Neuron (in vitro differentiated cells): Measurements from ENCODE around the gene TMEM156.

Experiments used
- H2AFZ ChIP-seq: one replicate; pipeline ENCODE4 v1.6.1; 2013; ENCODE audit warnings: low read depth, mild to moderate bottlenecking, inconsistent platforms, low read length, moderate library complexity
- H3K27me3 ChIP-seq: one replicate; pipeline ENCODE4 v1.6.1; 2013; ENCODE audit warnings: low read length; ENCODE audit not compliant: insufficient read depth
- H3K36me3 ChIP-seq: one replicate; pipeline ENCODE4 v1.6.1; 2013; ENCODE audit warnings: low read length; ENCODE audit not compliant: insufficient read depth
- H3K4me1 ChIP-seq: one replicate; pipeline ENCODE4 v1.6.1; 2013; ENCODE audit warnings: low read length; ENCODE audit not compliant: insufficient read depth
- H3K4me3 ChIP-seq: 2 replicates; pipeline ENCODE4 v1.5.1; 2013; ENCODE audit warnings: mild to moderate bottlenecking, low read length, moderate library complexity
- H3K9me3 ChIP-seq: one replicate; pipeline ENCODE4 v1.6.1; 2013; ENCODE audit warnings: low read length

The TMEM156 gene, protein sequence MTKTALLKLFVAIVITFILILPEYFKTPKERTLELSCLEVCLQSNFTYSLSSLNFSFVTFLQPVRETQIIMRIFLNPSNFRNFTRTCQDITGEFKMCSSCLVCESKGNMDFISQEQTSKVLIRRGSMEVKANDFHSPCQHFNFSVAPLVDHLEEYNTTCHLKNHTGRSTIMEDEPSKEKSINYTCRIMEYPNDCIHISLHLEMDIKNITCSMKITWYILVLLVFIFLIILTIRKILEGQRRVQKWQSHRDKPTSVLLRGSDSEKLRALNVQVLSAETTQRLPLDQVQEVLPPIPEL

DNA sequence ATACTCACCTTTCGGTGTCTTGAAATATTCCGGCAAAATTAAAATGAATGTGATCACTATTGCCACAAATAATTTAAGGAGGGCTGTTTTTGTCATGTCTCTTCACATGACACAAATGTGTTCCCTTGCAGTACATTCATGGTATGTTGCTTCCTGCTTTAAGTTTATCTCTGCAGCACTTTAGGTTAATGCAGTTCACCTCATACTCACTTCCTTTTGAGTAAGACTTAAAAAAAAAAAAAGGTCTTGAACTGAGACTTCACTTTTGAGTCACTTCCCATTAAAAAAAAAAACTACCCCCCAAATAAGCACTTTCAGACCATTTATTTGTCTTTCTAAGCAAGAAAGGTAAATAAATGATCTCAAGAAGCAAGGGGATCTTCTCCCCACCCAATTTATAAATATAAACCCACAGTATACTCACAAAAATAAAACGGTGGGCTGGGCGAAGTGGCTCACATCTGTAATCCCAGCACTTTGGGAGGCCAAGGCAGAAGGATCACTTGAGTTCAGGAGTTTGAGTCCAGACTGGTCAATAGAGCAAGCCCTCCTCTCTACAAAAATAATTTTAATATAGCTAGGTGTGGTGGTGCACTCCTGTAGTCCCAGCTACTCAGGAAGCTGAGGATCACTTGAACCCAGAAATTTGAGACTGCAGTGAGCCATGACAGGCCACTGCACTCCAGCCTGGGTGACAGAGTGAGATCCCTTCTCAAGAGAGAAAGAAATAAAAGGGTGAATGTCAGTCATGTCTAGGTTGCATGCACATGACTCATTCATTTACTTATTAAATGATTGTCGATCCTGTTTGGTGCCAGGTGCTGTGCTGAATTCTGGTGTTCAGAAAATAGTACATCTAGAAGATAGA is at the start of gene TMEM156:
Gene TMEM156 (minus strand): TSS at position 192 of the 868 bp plus-strand sequence. CDS start 96 bp downstream, at position 96.
- no peaks in the 10 kb centered on the region for H3K9me3 ChIP-seq
- no peak within 1 kb of the TSS for H3K4me3 ChIP-seq
- H3K36me3 ChIP-seq = no peaks in the 10 kb centered on the region
- peaks cover 3% of the 10 kb centered on the region for H3K4me1 ChIP-seq
- H3K27me3 ChIP-seq = no peaks in the 10 kb centered on the region
- H2AFZ ChIP-seq = no peak within 1 kb of the TSS

DNA sequence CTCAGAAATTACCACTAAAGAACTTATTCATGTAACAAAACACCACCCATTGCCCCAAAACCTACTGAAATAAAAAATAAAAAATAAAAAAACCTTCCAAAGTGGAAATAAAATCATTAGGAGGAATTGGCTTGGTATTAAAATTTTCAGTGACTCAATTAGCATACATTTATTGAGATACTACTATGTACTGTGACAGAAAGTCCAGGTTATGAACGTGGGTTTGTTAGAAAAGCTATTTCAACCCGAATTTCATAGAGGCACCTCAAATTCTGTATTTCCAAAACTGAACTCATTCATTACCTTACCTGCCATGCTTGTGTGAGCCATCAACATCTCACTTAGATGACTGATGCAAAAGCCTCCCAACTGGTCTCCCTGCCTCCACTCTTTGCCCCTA is 46.6 kb upstream of the TMEM156 start:
- Histone ChIP-seq H3K4me1 (peaks cover 2% of the 10 kb centered on the region), H3K36me3 (peaks cover 14% of the 10 kb centered on the region), H3K27me3 (no peaks in the 10 kb centered on the region), H2AFZ (no peak overlapping the region), H3K4me3 (no peak overlapping the region), H3K9me3 (peaks cover 2% of the 10 kb centered on the region)

DNA sequence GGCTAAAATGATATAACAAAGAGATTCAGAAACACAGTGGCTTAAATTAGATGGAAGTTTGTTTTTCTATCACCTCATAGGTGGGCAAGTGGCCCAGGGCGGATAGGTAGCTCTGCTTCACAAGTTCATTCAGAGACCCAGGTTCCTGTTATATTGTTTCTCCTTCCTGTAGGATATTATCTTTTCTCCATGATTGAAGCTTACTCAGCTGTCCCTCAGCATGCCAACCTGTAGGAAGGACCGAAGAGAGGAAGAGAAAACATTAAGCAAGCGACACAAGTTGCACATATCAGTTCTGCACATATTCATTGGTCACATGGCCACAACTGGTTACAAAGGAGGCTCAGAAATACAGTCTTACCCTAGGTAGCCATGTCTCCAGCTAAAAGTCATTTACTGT is 36.7 kb upstream of the TMEM156 start:
- Histone ChIP-seq H3K4me1 (peaks cover under 1% of the 10 kb centered on the region), H2AFZ (no peak overlapping the region), H3K36me3 (peaks cover 1% of the 10 kb centered on the region), H3K9me3 (no peaks in the 10 kb centered on the region), H3K27me3 (no peaks in the 10 kb centered on the region), H3K4me3 (no peak overlapping the region)

DNA sequence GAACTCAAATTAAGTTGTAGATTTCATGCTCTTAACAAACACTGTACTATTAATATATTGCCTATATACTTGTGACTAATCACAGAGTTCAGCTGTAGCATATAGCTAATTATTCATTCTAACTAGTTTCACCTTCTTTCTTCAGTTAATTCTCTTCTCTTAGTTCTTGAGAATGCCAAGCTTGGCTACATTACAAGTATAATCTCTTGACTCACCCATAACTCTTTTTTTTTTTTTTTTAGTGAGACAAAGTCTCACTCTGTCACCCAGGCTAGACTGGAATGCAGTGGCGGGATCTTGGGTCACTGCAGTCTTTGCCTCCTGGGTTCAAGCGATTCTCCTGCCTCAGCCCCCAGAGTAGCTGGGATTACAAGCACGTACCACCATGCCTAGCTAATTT is 35.2 kb upstream of the TMEM156 start:
- no peak overlapping the region for H2AFZ ChIP-seq
- no peaks in the 10 kb centered on the region for H3K27me3 ChIP-seq
- peaks cover 14% of the 10 kb centered on the region for H3K4me1 ChIP-seq

GRCh38 chr4:39067031-39067430 is 34.8 kb upstream of the TMEM156 start:
- no peaks in the 10 kb centered on the region for H3K9me3 ChIP-seq
- H3K4me1 ChIP-seq = peaks cover 17% of the 10 kb centered on the region
- peaks cover 1% of the 10 kb centered on the region for H3K36me3 ChIP-seq
- H3K27me3 ChIP-seq = no peaks in the 10 kb centered on the region
- H2AFZ ChIP-seq = no peak overlapping the region
- no peak overlapping the region for H3K4me3 ChIP-seq

More for the DNA sequence above, 35.2 kb upstream of the TMEM156 start:
- peaks cover 1% of the 10 kb centered on the region for H3K36me3 ChIP-seq
- H3K9me3 ChIP-seq = no peaks in the 10 kb centered on the region
- H3K4me3 ChIP-seq = no peak overlapping the region

- Histone ChIP-seq H3K27me3 (no peaks in the 10 kb centered on the region), H3K4me3 (no peak overlapping the region), H3K36me3 (peaks cover 1% of the 10 kb centered on the region), H3K4me1 (peaks cover 19% of the 10 kb centered on the region), H3K9me3 (no peaks in the 10 kb centered on the region), H2AFZ (no peak overlapping the region)
Measured at GRCh38 chr4:39066371-39066770, 34.2 kb upstream of the TMEM156 start.

DNA sequence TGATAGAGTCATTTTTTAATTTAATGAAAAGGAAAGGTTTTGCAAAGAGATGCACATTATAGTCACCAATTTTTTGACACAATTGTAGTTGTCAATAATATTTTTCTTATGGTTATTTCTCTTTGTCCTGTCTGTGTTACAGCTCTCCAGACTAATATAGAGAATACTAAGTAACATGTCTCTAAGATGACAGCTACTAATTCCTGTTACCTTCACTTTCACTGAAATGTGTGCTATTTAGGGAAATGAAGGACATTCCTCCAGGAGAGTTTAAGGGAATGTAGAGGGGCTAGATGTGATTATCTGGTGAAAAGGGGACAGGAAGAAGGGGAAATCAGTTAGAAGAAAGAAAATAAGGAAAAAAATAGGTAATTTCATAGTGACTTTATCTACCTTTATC is 31.2 kb upstream of the TMEM156 start:
- H3K4me3 ChIP-seq = peak overlapping the region; percentile 59

DNA sequence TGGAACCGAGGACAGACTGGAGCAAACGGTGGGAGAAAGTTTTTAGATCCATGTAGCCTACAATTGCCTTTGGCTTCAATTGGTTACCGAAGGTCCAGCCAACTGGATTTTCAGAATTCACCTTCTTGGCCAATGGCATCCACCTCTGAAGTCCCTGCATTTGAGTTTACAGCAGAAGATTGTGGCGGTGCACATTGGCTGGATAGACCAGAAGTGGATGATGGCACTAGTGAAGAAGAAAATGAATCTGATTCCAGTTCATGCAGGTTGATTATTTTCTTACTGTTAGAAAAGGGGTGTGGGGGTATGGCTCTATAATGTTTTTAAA is 30.5 kb upstream of the TMEM156 start:
- no peaks in the 10 kb centered on the region for H3K36me3 ChIP-seq
- peak overlapping the region; percentile 59 for H3K4me3 ChIP-seq
- H3K4me1 ChIP-seq = peaks cover 19% of the 10 kb centered on the region
- H2AFZ ChIP-seq = peak overlapping the region; percentile 33
- no peaks in the 10 kb centered on the region for H3K9me3 ChIP-seq
- no peaks in the 10 kb centered on the region for H3K27me3 ChIP-seq

More for the DNA sequence above, 31.2 kb upstream of the TMEM156 start:
- no peaks in the 10 kb centered on the region for H3K9me3 ChIP-seq
- peaks cover 19% of the 10 kb centered on the region for H3K4me1 ChIP-seq
- H3K36me3 ChIP-seq = peaks cover 1% of the 10 kb centered on the region
- no peak overlapping the region for H2AFZ ChIP-seq
- no peaks in the 10 kb centered on the region for H3K27me3 ChIP-seq

DNA sequence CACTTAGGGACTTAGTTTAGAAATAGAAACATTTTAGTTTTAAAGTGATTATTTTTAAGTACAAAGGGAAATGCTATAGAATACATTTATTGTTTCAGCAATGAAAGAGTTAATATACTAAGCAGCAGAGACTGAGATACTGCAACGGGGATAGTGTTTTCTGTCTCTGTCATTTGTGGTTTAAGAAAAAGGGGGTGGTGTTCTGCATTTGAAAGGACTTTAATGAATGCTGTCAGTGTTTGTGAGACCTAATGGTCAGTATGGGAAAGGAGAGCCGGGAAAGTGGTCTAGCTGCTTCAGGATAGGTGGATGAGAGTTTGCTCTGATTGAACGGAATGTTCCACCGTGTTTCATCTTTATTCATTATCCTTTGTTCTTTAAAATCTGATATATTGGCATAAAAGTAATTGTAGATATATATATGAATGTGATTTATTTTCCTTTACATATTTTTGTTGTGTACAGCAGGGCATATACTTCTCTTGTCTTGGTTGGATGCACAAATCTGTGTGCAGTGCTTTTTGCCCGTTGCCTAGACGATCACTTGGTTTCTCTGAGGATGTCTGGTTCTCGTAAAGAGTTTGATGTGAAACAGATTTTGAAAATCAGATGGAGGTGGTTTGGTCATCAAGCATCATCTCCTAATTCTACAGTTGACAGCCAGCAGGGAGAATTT is 30.0 kb upstream of the TMEM156 start, which contains the start of gene KLHL5:
Gene KLHL5 (plus strand): TSS at position 139 of the 676 bp plus-strand sequence. CDS start 421 bp downstream, at position 560.
- H3K4me3 ChIP-seq = peak within 1 kb of the TSS; percentile 59
- H3K4me1 ChIP-seq = peaks cover 19% of the 10 kb centered on the region
- H2AFZ ChIP-seq = peak within 1 kb of the TSS; percentile 33
- no peaks in the 10 kb centered on the region for H3K27me3 ChIP-seq
- no peaks in the 10 kb centered on the region for H3K36me3 ChIP-seq
- no peaks in the 10 kb centered on the region for H3K9me3 ChIP-seq

- no peaks in the 10 kb centered on the region for H3K36me3 ChIP-seq
- no peak overlapping the region for H3K4me3 ChIP-seq
- H3K9me3 ChIP-seq = no peaks in the 10 kb centered on the region
- H3K27me3 ChIP-seq = no peaks in the 10 kb centered on the region
- H2AFZ ChIP-seq = no peak overlapping the region
- H3K4me1 ChIP-seq = peaks cover 19% of the 10 kb centered on the region
Measured at GRCh38 chr4:39061457-39061856, 29.2 kb upstream of the TMEM156 start.

DNA sequence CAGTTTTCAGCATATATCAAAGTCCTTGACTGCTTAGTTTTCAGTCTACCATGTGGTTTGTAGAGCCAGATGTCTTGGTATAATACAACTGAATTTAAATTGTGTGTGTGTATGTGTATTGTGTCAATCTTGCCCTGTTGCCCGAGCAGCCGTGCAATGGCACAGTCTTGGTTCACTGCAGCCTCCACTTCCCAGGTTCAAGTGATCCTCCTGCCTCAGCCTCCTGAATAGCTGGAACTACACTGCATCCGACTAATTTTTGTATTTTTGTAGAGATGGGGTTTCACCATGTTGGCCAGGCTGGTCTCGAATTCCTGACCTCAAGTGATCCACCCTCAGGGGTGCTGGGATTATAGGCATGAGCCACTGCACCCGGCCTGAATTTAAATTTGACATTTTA is 23.8 kb upstream of the TMEM156 start:
- no peaks in the 10 kb centered on the region for H3K27me3 ChIP-seq
- no peak overlapping the region for H2AFZ ChIP-seq
- no peaks in the 10 kb centered on the region for H3K4me1 ChIP-seq
- no peaks in the 10 kb centered on the region for H3K36me3 ChIP-seq
- no peak overlapping the region for H3K4me3 ChIP-seq
- H3K9me3 ChIP-seq = no peaks in the 10 kb centered on the region

DNA sequence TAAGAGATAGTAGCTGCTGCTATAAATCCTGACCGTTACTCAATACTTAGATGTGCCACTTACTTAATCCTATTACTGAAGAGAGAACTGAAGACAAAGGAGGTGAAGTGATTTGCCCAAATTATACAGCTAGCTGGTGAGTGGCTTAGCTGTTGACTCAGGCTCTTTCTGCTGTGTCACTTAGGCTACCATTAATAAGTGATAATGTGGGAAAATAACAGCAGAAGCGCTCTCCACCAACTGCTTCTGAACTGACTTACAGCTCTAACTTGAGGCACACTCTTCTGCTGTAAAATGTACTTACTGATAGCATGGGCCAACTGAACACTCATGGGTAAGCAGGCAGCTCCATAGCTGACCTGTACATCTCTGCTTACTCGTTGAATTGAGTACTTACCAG is 22.3 kb upstream of the TMEM156 start:
- Histone ChIP-seq H2AFZ (no peak overlapping the region), H3K4me3 (no peak overlapping the region), H3K9me3 (no peaks in the 10 kb centered on the region), H3K36me3 (no peaks in the 10 kb centered on the region), H3K27me3 (no peaks in the 10 kb centered on the region), H3K4me1 (no peaks in the 10 kb centered on the region)

- Histone ChIP-seq H3K27me3 (no peaks in the 10 kb centered on the region), H3K4me1 (no peaks in the 10 kb centered on the region), H3K4me3 (no peak overlapping the region), H2AFZ (no peak overlapping the region), H3K9me3 (no peaks in the 10 kb centered on the region), H3K36me3 (no peaks in the 10 kb centered on the region)
Measured at GRCh38 chr4:39053983-39054382, 21.8 kb upstream of the TMEM156 start.
